Suprapubic skin (tissue), 4 donors: Measurements from ENCODE around the gene GNL2. TPM values are rescaled to one million over a fixed set of nuclear protein-coding genes. Genes with fewer than 3 reads are reported as not detected.

ENCODE experiments used
- DNase-seq, 2 donors: peaks; one replicate each; pipeline ENCODE4 v3.0.0-alpha.2; 2019; ENCODE audit warnings: low spot score in 2 of 2
- H3K27ac ChIP-seq: fragments of 200-600 bp; sonication (generic); one replicate; pipeline ENCODE4 v1.5.1; 2019
- H3K27me3 ChIP-seq: fragments of 200-600 bp; sonication (generic); one replicate; pipeline ENCODE4 v1.5.1; 2019
- H3K36me3 ChIP-seq: fragments of 200-600 bp; sonication (generic); one replicate; pipeline ENCODE4 v1.5.1; 2019
- H3K4me1 ChIP-seq: fragments of 200-600 bp; sonication (generic); one replicate; pipeline ENCODE4 v1.5.1; 2019
- H3K4me3 ChIP-seq: fragments of 200-600 bp; sonication (generic); one replicate; pipeline ENCODE4 v1.5.1; 2019; ENCODE audit warnings: mild to moderate bottlenecking
- H3K9me3 ChIP-seq: fragments of 200-600 bp; sonication (generic); one replicate; pipeline ENCODE4 v1.5.1; 2019
- CTCF ChIP-seq, 2 donors: fragments of 200-600 bp in 1 of 2; fragments of 450-650 bp in 1 of 2; sonication (generic) in 1 of 2; IDR thresholded peaks; one replicate each; pipeline ENCODE4 v1.5.1; 2016 to 2019; ENCODE audit warnings: antibody characterized with exemption in 2 of 2, mild to moderate bottlenecking in 1 of 2, moderate library complexity in 1 of 2
- EP300 ChIP-seq: sonication (generic); formaldehyde crosslinking; IDR thresholded peaks from one replicate; pipeline ENCODE4 v1.6.1; 2017; ENCODE audit warnings: antibody characterized with exemption
- POLR2A ChIP-seq, 2 donors: fragments of 450-650 bp; IDR thresholded peaks; one replicate each; pipeline ENCODE4 v1.6.1; 2017; ENCODE audit warnings: antibody characterized with exemption in 2 of 2, mild to moderate bottlenecking in 2 of 2, moderate library complexity in 2 of 2
- POLR2AphosphoS5 ChIP-seq, 3 donors: sonication (generic); formaldehyde crosslinking; IDR thresholded peaks; one replicate each; pipeline ENCODE4 v1.6.1; 2017; ENCODE audit warnings: antibody characterized with exemption in 3 of 3
- WGBS: methylation state at CpG from one replicate; pipeline ENCODE4 v1.1.5; 2018; 5-methylcytosine and 5-hydroxymethylcytosine counted together
- total RNA-seq, 4 donors: library from RNA; depleted of rRNA; stranded (reverse); fragments of >200 nt; gene quantifications; one replicate each; pipeline ENCODE4 v1.1.0, GENCODE V29; 2016

The GNL2 gene
- total RNA-seq, 4 donors from 2014 or later, result 42.0 to 94.8 (median 48.5) TPM

- H3K4me1 ChIP-seq, result peaks cover 19% of the 10 kb centered on the region
- H3K36me3 ChIP-seq, result no peaks in the 10 kb centered on the region
- peak within 1 kb of the TSS; percentile 40 for H3K4me3 ChIP-seq
- no peak for DNase-seq
- peaks cover 92% of the 10 kb centered on the region for H3K27me3 ChIP-seq
- H3K27ac ChIP-seq, result no peak within 1 kb of the TSS
- no CpG with 5 or more reads among the region's 72 CpGs for WGBS
- H3K9me3 ChIP-seq, result no peaks in the 10 kb centered on the region
- TF ChIP-seq CTCF (IDR thresholded peaks at IDR 0.05), result no peak
Observed at GRCh38 chr1:37634244-37634991, 38.7 kb upstream of the GNL2 start, which contains the start of gene RSPO1. TSS of gene RSPO1 (minus strand) at chr1:37634892. CDS start at chr1:37629661, 5,231 bp downstream.

GRCh38 chr1:37633938-37634243 lies 38.2 kb upstream of the GNL2 start:
- peak overlapping the region; percentile 40 for H3K4me3 ChIP-seq
- DNase-seq, result no peak
- H3K27me3 ChIP-seq, result peaks cover 92% of the 10 kb centered on the region
- no peaks in the 10 kb centered on the region for H3K36me3 ChIP-seq
- TF ChIP-seq CTCF (IDR thresholded peaks at IDR 0.05) (no peak), POLR2AphosphoS5 (IDR thresholded peaks at IDR 0.05) (no peak), EP300 (no peak), POLR2A (IDR thresholded peaks at IDR 0.05) (no peak)
- H3K9me3 ChIP-seq, result no peaks in the 10 kb centered on the region
- no peak overlapping the region for H3K27ac ChIP-seq
- WGBS, result 0% methylated on average over 3 of the region's 20 CpGs
- peaks cover 19% of the 10 kb centered on the region for H3K4me1 ChIP-seq

- H3K4me3 ChIP-seq, result peak overlapping the region; percentile 40
- TF ChIP-seq POLR2AphosphoS5 (IDR thresholded peaks at IDR 0.05) (no peak), EP300 (no peak), POLR2A (IDR thresholded peaks at IDR 0.05) (no peak), CTCF (IDR thresholded peaks at IDR 0.05) (no peak)
- 11% methylated on average over 22 of the region's 31 CpGs for WGBS
Observed at GRCh38 chr1:37633040-37633937, 37.6 kb upstream of the GNL2 start.

GRCh38 chr1:37631036-37631435 lies 35.3 kb upstream of the GNL2 start:
- TF ChIP-seq POLR2A (IDR thresholded peaks at IDR 0.05), result no peak
- no peak for TF ChIP-seq POLR2AphosphoS5 (IDR thresholded peaks at IDR 0.05)
- TF ChIP-seq EP300, result no peak
- no peak for TF ChIP-seq CTCF (IDR thresholded peaks at IDR 0.05)
- H3K36me3 ChIP-seq, result no peaks in the 10 kb centered on the region
- H3K27me3 ChIP-seq, result peaks cover 90% of the 10 kb centered on the region
- no peaks in the 10 kb centered on the region for H3K9me3 ChIP-seq
- H3K27ac ChIP-seq, result no peak overlapping the region
- H3K4me3 ChIP-seq, result no peak overlapping the region
- H3K4me1 ChIP-seq, result peaks cover 19% of the 10 kb centered on the region
- DNase-seq, result no peak
- WGBS, result 48% methylated on average over 5 of the region's 5 CpGs

More at GRCh38 chr1:37633040-37633937, 37.6 kb upstream of the GNL2 start:
- Histone ChIP-seq H3K27me3 (peaks cover 95% of the 10 kb centered on the region), H3K36me3 (no peaks in the 10 kb centered on the region), H3K9me3 (no peaks in the 10 kb centered on the region), H3K27ac (no peak overlapping the region), H3K4me1 (peaks cover 19% of the 10 kb centered on the region)
- no peak for DNase-seq

GRCh38 chr1:37630426-37631028 lies 34.8 kb upstream of the GNL2 start:
- H3K4me3 ChIP-seq, result no peak overlapping the region
- no peak overlapping the region for H3K27ac ChIP-seq
- H3K4me1 ChIP-seq, result peaks cover 19% of the 10 kb centered on the region
- no peaks in the 10 kb centered on the region for H3K36me3 ChIP-seq
- WGBS, result 33% methylated on average over 7 of the region's 15 CpGs
- peaks cover 87% of the 10 kb centered on the region for H3K27me3 ChIP-seq
- TF ChIP-seq POLR2AphosphoS5 (IDR thresholded peaks at IDR 0.05) (no peak), POLR2A (IDR thresholded peaks at IDR 0.05) (no peak), EP300 (no peak), CTCF (IDR thresholded peaks at IDR 0.05) (no peak)
- no peak for DNase-seq
- no peaks in the 10 kb centered on the region for H3K9me3 ChIP-seq
